Coronary artery (tissue), 2 donors: ENCODE measurements around the gene AQP5.

Source experiments
- DNase-seq: peaks from one replicate; pipeline ENCODE4 v3.0.0-alpha.2; 2017; ENCODE audit warnings: low spot score
- H3K27ac ChIP-seq, 2 donors: fragments of 200-600 bp; sonication (generic); one replicate each; pipeline ENCODE4 v1.5.1; 2016 to 2019
- H3K4me3 ChIP-seq: fragments of 200-600 bp; sonication (generic); 2 replicates; pipeline ENCODE4 v1.5.1; 2016; ENCODE audit warnings: mild to moderate bottlenecking, moderate library complexity
- TF ChIP-seq, protein P1 (sequence below): fragments of 200-600 bp; sonication (generic); IDR thresholded peaks from one replicate; pipeline ENCODE4 v1.5.1; 2019; ENCODE audit warnings: antibody characterized with exemption

AQP5 gene

DNA sequence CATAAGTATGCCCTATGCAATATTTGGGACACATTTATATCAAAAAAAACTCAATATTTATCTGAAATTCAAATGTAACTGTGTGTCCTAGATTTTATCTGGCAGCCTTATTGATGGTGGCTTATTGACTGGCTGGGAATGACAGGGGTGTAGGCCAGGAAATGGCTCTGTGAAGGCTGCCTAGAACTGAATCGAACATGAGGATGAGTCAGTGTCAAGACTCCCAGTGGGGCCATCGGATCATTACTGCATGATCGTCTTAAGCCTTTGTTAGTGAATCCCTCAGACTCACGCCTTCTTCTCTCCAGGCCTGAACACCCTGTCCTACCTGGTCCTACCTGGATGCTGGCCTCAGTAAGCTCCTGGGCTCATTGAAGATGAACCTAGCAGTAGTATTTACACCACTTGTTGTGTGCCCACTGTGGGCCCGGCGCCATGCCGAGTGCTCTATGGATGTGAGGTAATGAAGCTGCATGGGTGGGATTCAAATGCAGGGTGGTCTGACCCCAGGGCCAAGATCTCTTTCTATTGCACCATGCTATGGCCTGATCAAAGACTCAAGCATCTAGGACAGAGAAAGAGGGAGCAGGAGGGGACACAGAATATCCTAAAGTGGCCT lies 36.9 kb upstream of the AQP5 start:
- TF ChIP-seq, protein P1, sequence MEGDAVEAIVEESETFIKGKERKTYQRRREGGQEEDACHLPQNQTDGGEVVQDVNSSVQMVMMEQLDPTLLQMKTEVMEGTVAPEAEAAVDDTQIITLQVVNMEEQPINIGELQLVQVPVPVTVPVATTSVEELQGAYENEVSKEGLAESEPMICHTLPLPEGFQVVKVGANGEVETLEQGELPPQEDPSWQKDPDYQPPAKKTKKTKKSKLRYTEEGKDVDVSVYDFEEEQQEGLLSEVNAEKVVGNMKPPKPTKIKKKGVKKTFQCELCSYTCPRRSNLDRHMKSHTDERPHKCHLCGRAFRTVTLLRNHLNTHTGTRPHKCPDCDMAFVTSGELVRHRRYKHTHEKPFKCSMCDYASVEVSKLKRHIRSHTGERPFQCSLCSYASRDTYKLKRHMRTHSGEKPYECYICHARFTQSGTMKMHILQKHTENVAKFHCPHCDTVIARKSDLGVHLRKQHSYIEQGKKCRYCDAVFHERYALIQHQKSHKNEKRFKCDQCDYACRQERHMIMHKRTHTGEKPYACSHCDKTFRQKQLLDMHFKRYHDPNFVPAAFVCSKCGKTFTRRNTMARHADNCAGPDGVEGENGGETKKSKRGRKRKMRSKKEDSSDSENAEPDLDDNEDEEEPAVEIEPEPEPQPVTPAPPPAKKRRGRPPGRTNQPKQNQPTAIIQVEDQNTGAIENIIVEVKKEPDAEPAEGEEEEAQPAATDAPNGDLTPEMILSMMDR: no peak

DNA sequence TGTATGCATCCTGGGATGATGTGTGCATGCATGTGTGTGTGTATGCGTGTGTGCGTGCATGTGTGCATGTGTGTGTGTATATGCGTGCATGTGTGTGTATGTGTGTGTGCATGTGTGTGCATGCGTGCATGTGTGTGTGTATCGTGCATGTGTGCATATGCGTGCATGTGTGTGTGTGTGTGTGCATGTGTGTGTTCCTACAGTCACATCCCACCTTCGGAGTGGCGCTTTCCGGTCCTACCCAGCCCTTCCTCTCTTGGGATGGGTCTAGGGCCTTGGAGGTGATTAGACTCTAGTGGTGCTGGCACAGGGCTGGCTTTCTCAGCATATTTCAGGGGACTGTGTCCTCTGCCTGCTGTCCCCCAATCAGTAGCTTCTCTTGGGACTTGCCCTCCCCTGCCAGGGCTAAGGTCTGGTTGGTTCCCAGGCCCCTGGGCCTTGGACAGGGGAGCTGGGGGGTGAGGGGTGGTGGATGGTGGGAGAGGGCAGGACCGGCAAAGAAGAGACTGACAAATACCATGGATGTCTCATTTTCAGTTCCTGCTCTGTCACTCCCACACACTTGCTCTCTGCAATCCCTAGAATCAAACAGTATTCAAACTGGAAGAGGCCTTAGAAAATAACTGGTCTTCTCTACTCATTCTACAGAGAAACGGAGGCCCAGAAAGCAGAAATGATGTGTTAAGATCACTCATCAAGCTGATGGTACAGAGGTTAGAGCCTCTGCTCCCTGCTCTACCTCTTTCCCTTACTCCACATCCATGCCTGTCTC lies 36.1 kb upstream of the AQP5 start:
- TF ChIP-seq, protein P1: no peak
- no peak overlapping the region for H3K27ac ChIP-seq
- H3K4me3 ChIP-seq: no peak overlapping the region
- peak; percentile 66 for DNase-seq

More for the DNA sequence above, 36.9 kb upstream of the AQP5 start:
- no peak overlapping the region for H3K4me3 ChIP-seq
- no peak overlapping the region for H3K27ac ChIP-seq
- peak; percentile 66 for DNase-seq

DNA sequence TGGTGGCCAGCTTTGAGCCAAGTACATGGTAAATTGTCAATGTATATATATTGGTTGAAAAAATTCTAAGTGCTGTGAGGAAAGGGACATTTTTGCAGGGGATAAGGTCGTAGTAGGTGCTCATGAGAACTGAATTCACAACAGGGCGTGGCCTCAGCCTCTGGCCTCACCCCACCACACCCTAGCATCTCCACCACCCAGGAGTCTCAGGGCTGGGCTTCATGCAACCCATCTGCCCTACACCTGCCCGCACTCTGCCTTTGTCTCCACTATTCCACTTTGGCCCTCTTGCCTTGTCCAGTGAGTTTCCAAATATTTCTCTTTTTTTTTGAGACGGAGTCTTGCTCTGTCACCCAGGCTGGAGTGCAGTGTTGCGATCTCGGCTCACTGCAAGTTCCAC lies 33.2 kb upstream of the AQP5 start:
- H3K4me3 ChIP-seq: no peak overlapping the region
- no peak for DNase-seq
- TF ChIP-seq, protein P1: no peak
- H3K27ac ChIP-seq: no peak overlapping the region

DNA sequence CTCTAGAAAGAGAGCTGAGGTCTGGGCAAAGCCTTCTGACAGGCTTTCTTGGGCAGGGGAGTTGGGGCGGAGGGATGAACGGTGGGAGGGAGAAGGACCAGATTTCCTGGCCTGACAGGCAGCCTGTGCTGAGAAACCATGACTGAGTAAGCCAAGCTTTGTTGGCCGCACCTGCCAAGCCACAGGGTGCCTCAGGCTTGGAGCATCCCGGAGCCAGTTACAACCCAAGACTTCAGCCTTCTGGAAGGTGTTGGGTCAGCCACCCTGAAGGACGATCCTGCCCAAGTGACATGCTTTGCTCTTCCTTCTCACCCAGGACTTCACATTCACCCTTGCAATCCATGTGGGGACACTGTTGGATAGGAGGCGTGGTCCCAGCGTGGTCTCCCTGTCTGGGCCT lies 32.1 kb upstream of the AQP5 start:
- TF ChIP-seq, protein P1: no peak
- Histone ChIP-seq H3K4me3 (no peak overlapping the region), H3K27ac (no peak overlapping the region)
- no peak for DNase-seq

DNA sequence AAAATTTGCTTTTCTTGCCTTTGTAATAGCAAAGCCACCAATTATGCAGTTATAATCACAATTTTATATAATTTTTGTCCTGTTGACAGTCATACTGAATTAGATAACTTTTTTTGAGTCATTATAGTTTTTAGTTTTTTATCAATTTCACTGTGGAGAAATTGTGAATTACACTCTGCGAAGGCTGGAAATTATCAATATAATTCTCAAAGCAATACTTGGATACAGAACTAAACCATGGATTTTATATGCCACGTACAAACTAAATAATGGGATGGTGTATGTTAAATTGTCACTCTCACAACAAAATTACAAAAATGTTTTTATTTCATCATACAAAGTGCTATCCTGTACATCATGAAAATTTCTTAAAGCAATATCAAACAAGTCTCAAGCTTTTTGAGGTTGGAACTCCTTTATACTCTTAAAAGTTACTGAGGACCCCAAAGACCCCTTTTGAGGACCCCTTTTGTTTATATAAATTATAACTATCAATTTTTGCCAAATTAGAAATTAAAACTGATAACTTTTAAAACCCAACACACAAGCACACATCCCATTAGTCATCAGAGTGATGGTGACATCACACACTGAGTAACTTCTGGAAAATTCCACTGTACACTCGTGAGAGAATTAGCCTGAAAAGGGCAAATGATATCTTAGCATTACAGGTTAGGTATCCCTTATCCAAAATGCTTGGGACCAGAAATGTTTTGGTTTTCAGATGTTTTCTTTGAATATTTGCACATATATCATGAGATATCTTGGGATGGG lies 31.0 kb upstream of the AQP5 start:
- DNase-seq: no peak
- no peak overlapping the region for H3K4me3 ChIP-seq
- TF ChIP-seq, protein P1: no peak
- no peak overlapping the region for H3K27ac ChIP-seq

DNA sequence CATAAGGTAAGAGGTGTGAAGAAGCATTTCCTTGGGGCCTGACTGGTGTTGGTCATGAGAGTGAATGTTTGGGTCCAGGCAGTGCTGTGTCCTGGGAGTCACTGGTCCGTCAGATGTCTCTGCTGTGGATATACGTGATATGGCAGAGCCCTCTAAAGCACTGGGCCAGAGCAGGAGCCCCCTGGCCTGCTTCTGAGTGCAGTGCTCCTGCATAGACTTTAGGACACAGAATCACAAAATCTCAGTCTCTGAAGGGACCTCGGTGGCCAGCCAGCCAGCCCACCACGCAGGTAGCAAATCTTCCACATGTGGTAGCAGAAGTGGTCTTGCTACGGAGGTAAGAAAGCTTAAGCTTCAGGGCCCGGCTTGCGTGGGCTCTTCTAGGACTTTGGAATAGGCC lies 29.6 kb upstream of the AQP5 start:
- Histone ChIP-seq H3K27ac (no peak overlapping the region), H3K4me3 (no peak overlapping the region)
- TF ChIP-seq, protein P1: no peak
- DNase-seq: peak; percentile 70
